ENCODE data around the gene RFC1.

- TF ChIP-seq CTCF (IDR thresholded peaks at IDR 0.05) (no peak), POLR2A (IDR thresholded peaks at IDR 0.05) (no peak)
These were observed 91.7 kb downstream of the RFC1 start for GRCh38 chr4:39274503-39274902.
